Fibroblast of skin of right biceps (primary cell): ENCODE measurements around the gene ATP8B1.
"Not testable (repeated sequence)": the region's sequence is repeated elsewhere in the genome, so short reads cannot be mapped to it uniquely, and the experiment has no call there.

Experiments
- DNase-seq: peaks from one replicate; pipeline ENCODE4 v3.0.0-alpha.2; 2013

The ATP8B1 gene

GRCh38 chr18:57655740-57656139 lies 147.4 kb downstream of the ATP8B1 start:
- DNase-seq, result no peak

- DNase-seq, result no peak
Observed at GRCh38 chr18:57651914-57652313, 151.2 kb downstream of the ATP8B1 start.

GRCh38 chr18:57649556-57650500 lies 153.3 kb downstream of the ATP8B1 start:
- DNase-seq, result peak; percentile 74

- no peak for DNase-seq
Observed at GRCh38 chr18:57648414-57648813, 154.7 kb downstream of the ATP8B1 start.

GRCh38 chr18:57644540-57644939 lies 158.6 kb downstream of the ATP8B1 start:
- no peak for DNase-seq

- DNase-seq, result not testable (repeated sequence)
Observed at GRCh38 chr18:57643726-57644125, 159.4 kb downstream of the ATP8B1 start.

- not testable (repeated sequence) for DNase-seq
Observed at GRCh38 chr18:57642462-57642861, 160.7 kb downstream of the ATP8B1 start.

- DNase-seq, result no peak
Observed at GRCh38 chr18:57640749-57641148, 162.4 kb downstream of the ATP8B1 start.

GRCh38 chr18:57640236-57640635 lies 162.9 kb downstream of the ATP8B1 start:
- DNase-seq, result no peak

GRCh38 chr18:57635003-57635822 lies 167.9 kb downstream of the ATP8B1 start:
- no peak for DNase-seq

- no peak for DNase-seq
Observed at GRCh38 chr18:57631697-57632096, 171.4 kb downstream of the ATP8B1 start.

- DNase-seq, result no peak
Observed at GRCh38 chr18:57630754-57631595, 172.1 kb downstream of the ATP8B1 start.

GRCh38 chr18:57630002-57630753 lies 172.9 kb downstream of the ATP8B1 start:
- DNase-seq, result peak; percentile 98

GRCh38 chr18:57629422-57629821 lies 173.7 kb downstream of the ATP8B1 start:
- no peak for DNase-seq

- peak; percentile 77 for DNase-seq
Observed at GRCh38 chr18:57627488-57627887, 175.6 kb downstream of the ATP8B1 start.

- peak; percentile 35 for DNase-seq
Observed at GRCh38 chr18:57624988-57625387, 178.1 kb downstream of the ATP8B1 start.

GRCh38 chr18:57621246-57621604 lies 181.9 kb downstream of the ATP8B1 start:
- peak; percentile 23 for DNase-seq

GRCh38 chr18:57619876-57620275 lies 183.2 kb downstream of the ATP8B1 start:
- DNase-seq, result no peak

GRCh38 chr18:57618910-57619309 lies 184.2 kb downstream of the ATP8B1 start:
- DNase-seq, result no peak

GRCh38 chr18:57603871-57604270 lies 199.2 kb downstream of the ATP8B1 start:
- DNase-seq, result no peak
